ENCODE results near the gene ZBTB8A.

- TF ChIP-seq CTCF (conservative IDR thresholded peaks at IDR 0.05; ENCODE audit: low read length) (no peak), EZH2phosphoT487 (IDR thresholded peaks at IDR 0.05; ENCODE audit: borderline replicate concordance, low read depth, low read length) (no peak)
These were observed 83.0 kb downstream of the ZBTB8A start for GRCh38 chr1:32622205-32622604.
